IMR-90 (cell line): ENCODE results near the gene IGIP. TPM values are rescaled to one million over a fixed set of nuclear protein-coding genes. Genes with fewer than 3 reads are reported as not detected.

Experiments
- ATAC-seq: fragments of 200-7000 bp; cut with Tn5 transposase; 2 replicates; pipeline ENCODE4 v1.9.1; 2020; ENCODE audit warnings: low read depth, mild to moderate bottlenecking, moderate library complexity
- BruUV-seq: library from RNA; stranded (reverse); fragments of 400-500 nt; replicated peaks from 2 replicates; lab custom pipeline; 2021; lab: Mats Ljungman, UMichigan
- CTCF ChIA-PET: fragments of 300-600 bp; formaldehyde crosslinking; extraction: SDS; loops from one replicate; lab custom pipeline; 2021; ENCODE audit warnings: antibody characterized with exemption; lab: Yijun Ruan, JAX
- POLR2A ChIA-PET: fragments of 300-600 bp; sonication (Branson Sonifier 250); formaldehyde crosslinking; loops from one replicate; lab custom pipeline; 2022; ENCODE audit warnings: antibody characterized with exemption; ENCODE audit not compliant: unreplicated experiment; lab: Charles Lee
- DNase-seq: peaks from one replicate; pipeline ENCODE4 v3.0.0; 2013
- H2AFZ ChIP-seq: replicated peaks from 2 replicates; pipeline ENCODE3; 2013; ENCODE audit warnings: low read length, mild to moderate bottlenecking; ENCODE audit not compliant: poor library complexity
- H2AK5ac ChIP-seq: 2 replicates; pipeline ENCODE4 v1.6.1; 2013; ENCODE audit warnings: low read depth, low read length, inconsistent platforms
- H2AK9ac ChIP-seq: replicated peaks from 2 replicates; pipeline ENCODE3; 2013; ENCODE audit warnings: mild to moderate bottlenecking, low read depth, low read length, moderate library complexity; ENCODE audit not compliant: poor library complexity
- H2BK120ac ChIP-seq: 2 replicates; pipeline ENCODE4 v1.6.1; 2013; ENCODE audit warnings: low read depth, low read length, inconsistent platforms
- H2BK15ac ChIP-seq: 3 replicates; pipeline ENCODE4 v1.6.1; 2013; ENCODE audit warnings: low read depth, low read length, inconsistent platforms
- H2BK20ac ChIP-seq: 2 replicates; pipeline ENCODE4 v1.6.1; 2013; ENCODE audit warnings: low read depth, mild to moderate bottlenecking, inconsistent platforms, low read length, moderate library complexity
- H2BK5ac ChIP-seq: 2 replicates; pipeline ENCODE4 v1.6.1; 2013; ENCODE audit warnings: mild to moderate bottlenecking, low read depth, low read length, inconsistent platforms; ENCODE audit not compliant: poor library complexity, severe bottlenecking
- H3K14ac ChIP-seq: replicated peaks from 2 replicates; pipeline ENCODE4 v1.6.1; 2013; ENCODE audit warnings: low read depth, low read length, inconsistent platforms
- H3K18ac ChIP-seq: 2 replicates; pipeline ENCODE4 v1.6.1; 2013; ENCODE audit warnings: low read depth, low read length, control low read depth
- H3K23ac ChIP-seq: 2 replicates; pipeline ENCODE4 v1.6.1; 2013; ENCODE audit warnings: low read depth, low read length, inconsistent platforms
- H3K27ac ChIP-seq: 2 replicates; pipeline ENCODE4 v1.5.1; 2013; ENCODE audit warnings: mild to moderate bottlenecking, control low read depth, low read length; ENCODE audit not compliant: insufficient read depth
- H3K27me3 ChIP-seq: 2 replicates; pipeline ENCODE4 v1.6.1; 2013; ENCODE audit warnings: low read length; ENCODE audit not compliant: control insufficient read depth, insufficient read depth
- H3K36me3 ChIP-seq: 2 replicates; pipeline ENCODE4 v1.6.1; 2013; ENCODE audit warnings: low read length, mixed read lengths; ENCODE audit not compliant: control insufficient read depth, insufficient read depth
- H3K4ac ChIP-seq: 2 replicates; pipeline ENCODE4 v1.6.1; 2013; ENCODE audit warnings: low read depth, low read length, inconsistent platforms
- H3K4me1 ChIP-seq: 2 replicates; pipeline ENCODE4 v1.6.1; 2013; ENCODE audit warnings: low read length, mixed read lengths; ENCODE audit not compliant: control insufficient read depth, insufficient read depth
- H3K4me2 ChIP-seq: 2 replicates; pipeline ENCODE4 v1.6.1; 2013; ENCODE audit warnings: low read depth, mild to moderate bottlenecking, control low read depth, low read length, moderate library complexity
- H3K4me3 ChIP-seq: 2 replicates; pipeline ENCODE4 v1.5.1; 2013; ENCODE audit warnings: low read depth, mild to moderate bottlenecking, control low read depth, low read length, moderate library complexity; ENCODE audit not compliant: insufficient read depth
- H3K56ac ChIP-seq: 2 replicates; pipeline ENCODE4 v1.6.1; 2013; ENCODE audit warnings: low read length, inconsistent platforms; ENCODE audit not compliant: insufficient read depth; ENCODE audit errors: extremely low read depth
- H3K79me1 ChIP-seq, 2 experiments: 2 replicates each; pipeline ENCODE4 v1.6.1; 2013; ENCODE audit warnings: low read length in 2 of 2, inconsistent platforms in 1 of 2, low read depth in 1 of 2
- H3K9ac ChIP-seq: 2 replicates; pipeline ENCODE4 v1.6.1; 2013; ENCODE audit warnings: low read depth, low read length, control low read depth
- H3K9me1 ChIP-seq: 2 replicates; pipeline ENCODE4 v1.6.1; 2013; ENCODE audit warnings: low read length, inconsistent platforms; ENCODE audit not compliant: insufficient read depth
- H3K9me3 ChIP-seq: 2 replicates; pipeline ENCODE4 v1.6.1; 2013; ENCODE audit warnings: low read length; ENCODE audit not compliant: control insufficient read depth, insufficient read depth
- H4K20me1 ChIP-seq: 2 replicates; pipeline ENCODE4 v1.6.1; 2013; ENCODE audit warnings: low read length, inconsistent platforms; ENCODE audit not compliant: insufficient read depth
- H4K5ac ChIP-seq: 2 replicates; pipeline ENCODE4 v1.6.1; 2013; ENCODE audit warnings: mild to moderate bottlenecking, low read depth, low read length, control low read depth
- H4K8ac ChIP-seq, 2 experiments: 2 replicates each; pipeline ENCODE4 v1.6.1; 2013; ENCODE audit warnings: low read depth in 2 of 2, low read length in 2 of 2, control low read depth in 1 of 2, inconsistent platforms in 1 of 2
- H4K91ac ChIP-seq: 2 replicates; pipeline ENCODE4 v1.6.1; 2013; ENCODE audit warnings: low read depth, low read length, inconsistent platforms; ENCODE audit not compliant: insufficient read depth
- BHLHE40 ChIP-seq: fragments of 150-350 bp; IDR thresholded peaks from 2 replicates; pipeline ENCODE4 v1.6.1; 2016; ENCODE audit warnings: mild to moderate bottlenecking, low read depth, low read length
- CEBPB ChIP-seq: IDR thresholded peaks from 2 replicates; pipeline ENCODE4 v1.6.1; 2012; ENCODE audit warnings: low read depth, low read length, improper control_type of control experiment
- CHD1 ChIP-seq: IDR thresholded peaks from 2 replicates; pipeline ENCODE4 v1.6.1; 2012; ENCODE audit warnings: low read depth, low read length, improper control_type of control experiment
- CTCF ChIP-seq: conservative IDR thresholded peaks from 2 replicates; pipeline ENCODE4 v1.5.1; 2012; ENCODE audit warnings: mild to moderate bottlenecking, low read depth, low read length, improper control_type of control experiment
- ELK1 ChIP-seq: fragments of 150-350 bp; IDR thresholded peaks from 2 replicates; pipeline ENCODE4 v1.6.1; 2016; ENCODE audit warnings: low read depth, mild to moderate bottlenecking, low read length, moderate library complexity, borderline replicate concordance
- FOS ChIP-seq: fragments of 150-350 bp; IDR thresholded peaks from 2 replicates; pipeline ENCODE4 v1.6.1; 2016; ENCODE audit warnings: low read depth, low read length
- MAFK ChIP-seq: IDR thresholded peaks from 2 replicates; pipeline ENCODE4 v1.6.1; 2012; ENCODE audit warnings: low read depth, low read length, improper control_type of control experiment
- MAZ ChIP-seq: IDR thresholded peaks from 2 replicates; pipeline ENCODE4 v1.6.1; 2012; ENCODE audit warnings: low read depth, mild to moderate bottlenecking, low read length, improper control_type of control experiment, moderate library complexity, borderline replicate concordance
- MXI1 ChIP-seq: IDR thresholded peaks from 2 replicates; pipeline ENCODE4 v1.6.1; 2012; ENCODE audit warnings: low read depth, mild to moderate bottlenecking, low read length, moderate library complexity, borderline replicate concordance
- NFE2L2 ChIP-seq: fragments of 150-350 bp; IDR thresholded peaks from 2 replicates; pipeline ENCODE4 v1.6.1; 2016; ENCODE audit warnings: low read depth, mild to moderate bottlenecking, low read length
- POLR2A ChIP-seq: IDR thresholded peaks from 2 replicates; pipeline ENCODE4 v1.6.1; 2012; ENCODE audit warnings: mild to moderate bottlenecking, low read depth, low read length
- RAD21 ChIP-seq: IDR thresholded peaks from 2 replicates; pipeline ENCODE4 v1.6.1; 2012; ENCODE audit warnings: low read length, improper control_type of control experiment
- RCOR1 ChIP-seq: IDR thresholded peaks from 2 replicates; pipeline ENCODE4 v1.6.1; 2012; ENCODE audit warnings: mild to moderate bottlenecking, low read length, improper control_type of control experiment; ENCODE audit not compliant: insufficient replicate concordance
- RFX5 ChIP-seq: IDR thresholded peaks from 2 replicates; pipeline ENCODE4 v1.8.0; 2012; ENCODE audit warnings: low read depth, mild to moderate bottlenecking, low read length, moderate library complexity
- USF2 ChIP-seq: fragments of 150-350 bp; IDR thresholded peaks from 2 replicates; pipeline ENCODE4 v1.6.1; 2017; ENCODE audit warnings: mild to moderate bottlenecking, antibody characterized with exemption, low read length, low read depth
- WGBS, 2 experiments: methylation state at CpG; one replicate each; pipeline versions ENCODE4 v1.1.5 to v1.1.7; 2013; ENCODE audit warnings: missing lambda C conversion rate in 2 of 2; ENCODE audit not compliant: insufficient read length in 1 of 2; ENCODE audit errors: extremely low coverage in 2 of 2; 5-methylcytosine and 5-hydroxymethylcytosine counted together
- dilution Hi-C: fragments of 300-500 bp; cut with HindIII; formaldehyde crosslinking; loops from one replicate; pipeline ENCODE4 v1.14.3; 2018; ENCODE audit warnings: low sequenced_read_pairs; ENCODE audit not compliant: unreplicated experiment
- in situ Hi-C: fragments of 300-500 bp; cut with MboI; formaldehyde crosslinking; loops from 3 replicates; pipeline ENCODE4 v1.14.3; 2019; ENCODE audit warnings: low sequenced_read_pairs, inconsistent platforms, mixed read lengths
- intact Hi-C: fragments of 100-400 bp; cut with micrococcal nuclease; formaldehyde crosslinking; loops from 2 replicates; pipeline ENCODE4 v1.10.0; 2022
- polyA plus RNA-seq, 3 experiments: library from polyadenylated mRNA; depleted of rRNA; stranded (reverse); fragments of >200 nt; gene quantifications; 2 replicates each; pipeline ENCODE4 v1.2.3, GENCODE V29; 2012; ENCODE audit warnings: low replicate concordance in 1 of 3
- total RNA-seq: library from RNA; depleted of rRNA; stranded (reverse); fragments of >200 nt; gene quantifications from 2 replicates; pipeline ENCODE4 v1.2.3, GENCODE V29; 2012

Gene IGIP
- total and polyA plus RNA-seq, 2 of the 4 experiments (the other 2 are of a cell fraction) = 1.2 to 5.0 TPM

GRCh38 chr5:140151144-140152021, 25.6 kb downstream of the IGIP start:
- intact Hi-C loops (no loop called here), dilution Hi-C loops (no loop called here), in situ Hi-C loops (no loop called here)
- Histone ChIP-seq H3K27me3 (no peaks in the 10 kb centered on the region; the same call in 1 of the 2 replicates), H4K5ac (no peak overlapping the region), H4K8ac (no peak overlapping the region), H2BK120ac (no peak overlapping the region), H3K18ac (no peak overlapping the region), H3K23ac (no peak overlapping the region), H3K4me1 (no peaks in the 10 kb centered on the region; the same call in 1 of the 2 replicates), H3K9me3 (no peaks in the 10 kb centered on the region), H2AK5ac (no peak overlapping the region), H3K9ac (no peak overlapping the region), H3K4ac (no peak overlapping the region), H3K27ac (no peak overlapping the region), H3K14ac (no peak overlapping the region), H3K4me3 (no peak overlapping the region), H3K4me2 (no peak overlapping the region), H2AK9ac (no peak overlapping the region), H2BK5ac (no peak overlapping the region), H2AFZ (no peak overlapping the region), H2BK20ac (no peak overlapping the region), H3K79me1 (peaks cover 3 to 8% of the 10 kb centered on the region in 2 experiments; a peak in 3 of 4 replicates), H3K36me3 (no peaks in the 10 kb centered on the region), H4K20me1 (peaks cover 16% of the 10 kb centered on the region), H4K91ac (no peak overlapping the region), H3K56ac (no peak overlapping the region), H3K9me1 (0 out of 2 replicates have a peak, but pooled peaks cover 3% of the 10 kb centered on the region), H2BK15ac (no peak overlapping the region)
- CTCF ChIA-PET = no interaction called here
- POLR2A ChIA-PET = no interaction called here
- no TSS peak for BruUV-seq
- DNase-seq (no peak), ATAC-seq (no peak)
- WGBS, 2 experiments = no CpG with 5 or more reads among the region's 7 CpGs
- TF ChIP-seq MAFK (no peak), BHLHE40 (no peak), USF2 (no peak), RCOR1 (no peak), RFX5 (no peak), CEBPB (no peak), ELK1 (no peak), RAD21 (no peak), MAZ (no peak), FOS (no peak), CHD1 (no peak), CTCF (no peak), POLR2A (no peak), NFE2L2 (no peak), MXI1 (no peak)
